Activated CD4-positive, alpha-beta T cell treated with anti-CD3 and anti-CD28 coated beads, Interleukin-2, amount 50 U/mL, for 1 hour (primary cell): Measurements from ENCODE around the gene HEMK1.

Experiments
- DNase-seq: peaks from one replicate; pipeline ENCODE4 v3.0.0-alpha.2; 2020

HEMK1 gene

GRCh38 chr3:50603261-50604109 is 34.2 kb downstream of the HEMK1 start:
- DNase-seq, result no peak

GRCh38 chr3:50604110-50604621 is 34.8 kb downstream of the HEMK1 start:
- no peak for DNase-seq

- no peak for DNase-seq
These were observed 35.6 kb downstream of the HEMK1 start for GRCh38 chr3:50604628-50605588.

- DNase-seq, result no peak
These were observed 36.6 kb downstream of the HEMK1 start for GRCh38 chr3:50605901-50606326.

GRCh38 chr3:50606596-50606995 is 37.3 kb downstream of the HEMK1 start:
- no peak for DNase-seq

- DNase-seq, result no peak
These were observed 38.2 kb downstream of the HEMK1 start for GRCh38 chr3:50607271-50608091.

- DNase-seq, result no peak
These were observed 39.0 kb downstream of the HEMK1 start for GRCh38 chr3:50608278-50608677.

GRCh38 chr3:50609071-50609762 is 39.9 kb downstream of the HEMK1 start:
- DNase-seq, result no peak

GRCh38 chr3:50609763-50610085 is 40.4 kb downstream of the HEMK1 start:
- no peak for DNase-seq

GRCh38 chr3:50610181-50610971 is 41.1 kb downstream of the HEMK1 start:
- no peak for DNase-seq

GRCh38 chr3:50610992-50611463 is 41.7 kb downstream of the HEMK1 start:
- DNase-seq, result no peak

- peak; percentile 90 for DNase-seq
These were observed 42.3 kb downstream of the HEMK1 start, which contains the start of gene CISH for GRCh38 chr3:50611464-50612233. Gene CISH (minus strand): TSS chr3:50611774. CDS start chr3:50611650, 124 bp downstream.

GRCh38 chr3:50612234-50612882 is 43.0 kb downstream of the HEMK1 start:
- no peak for DNase-seq

- DNase-seq, result no peak
These were observed 43.9 kb downstream of the HEMK1 start for GRCh38 chr3:50612970-50613846.

- DNase-seq, result no peak
These were observed 45.9 kb downstream of the HEMK1 start for GRCh38 chr3:50615190-50615589.

- peak; percentile 79 for DNase-seq
These were observed 46.9 kb downstream of the HEMK1 start for GRCh38 chr3:50616003-50616769.

GRCh38 chr3:50616770-50617095 is 47.4 kb downstream of the HEMK1 start:
- DNase-seq, result peak; percentile 92
